ENCODE data around the gene ADGRD1.
"Not testable (repeated sequence)": the region's sequence is repeated elsewhere in the genome, so short reads cannot be mapped to it uniquely, and the experiment has no call there.

ADGRD1 gene

GRCh38 chr12:131126662-131127173 lies 173.0 kb downstream of the ADGRD1 start:
- no peak for DNase-seq

GRCh38 chr12:131128556-131128955 lies 174.8 kb downstream of the ADGRD1 start:
- DNase-seq, result no peak

- DNase-seq, result not testable (repeated sequence)
Measured at GRCh38 chr12:131128966-131129619, 175.4 kb downstream of the ADGRD1 start.

- DNase-seq, result no peak
Measured at GRCh38 chr12:131129839-131130238, 176.1 kb downstream of the ADGRD1 start.

- no peak for DNase-seq
Measured at GRCh38 chr12:131130311-131130911, 176.7 kb downstream of the ADGRD1 start.

- peak in 1 of 4 experiments; percentile 1 for DNase-seq
Measured at GRCh38 chr12:131131077-131131807, 177.5 kb downstream of the ADGRD1 start.

GRCh38 chr12:131131808-131132117 lies 178.1 kb downstream of the ADGRD1 start:
- DNase-seq, result peak in 1 of 4 experiments; percentile 1

GRCh38 chr12:131132118-131132892 lies 178.6 kb downstream of the ADGRD1 start:
- peak; percentile 66 to 82 (median 74) for DNase-seq

GRCh38 chr12:131133015-131133905 lies 179.6 kb downstream of the ADGRD1 start:
- peak; percentile 14 to 58 (median 55) for DNase-seq

- no peak for DNase-seq
Measured at GRCh38 chr12:131133994-131134393, 180.3 kb downstream of the ADGRD1 start.

GRCh38 chr12:131134523-131135310 lies 181.0 kb downstream of the ADGRD1 start:
- no peak for DNase-seq

- no peak for DNase-seq
Measured at GRCh38 chr12:131135311-131135785, 181.6 kb downstream of the ADGRD1 start.

- no peak for DNase-seq
Measured at GRCh38 chr12:131135786-131136538, 182.3 kb downstream of the ADGRD1 start.

GRCh38 chr12:131136539-131136872 lies 182.8 kb downstream of the ADGRD1 start:
- DNase-seq, result no peak

- DNase-seq, result no peak
Measured at GRCh38 chr12:131137009-131137835, 183.5 kb downstream of the ADGRD1 start.

- DNase-seq, result peak in 3 of 4 experiments; percentile 24 to 54 (median 42)
Measured at GRCh38 chr12:131137836-131138637, 184.3 kb downstream of the ADGRD1 start.

- DNase-seq, result no peak
Measured at GRCh38 chr12:131138638-131139362, 185.1 kb downstream of the ADGRD1 start.

Data from suppressor macrophage (primary cell).